ENCODE results near the gene BLID.

DNA sequence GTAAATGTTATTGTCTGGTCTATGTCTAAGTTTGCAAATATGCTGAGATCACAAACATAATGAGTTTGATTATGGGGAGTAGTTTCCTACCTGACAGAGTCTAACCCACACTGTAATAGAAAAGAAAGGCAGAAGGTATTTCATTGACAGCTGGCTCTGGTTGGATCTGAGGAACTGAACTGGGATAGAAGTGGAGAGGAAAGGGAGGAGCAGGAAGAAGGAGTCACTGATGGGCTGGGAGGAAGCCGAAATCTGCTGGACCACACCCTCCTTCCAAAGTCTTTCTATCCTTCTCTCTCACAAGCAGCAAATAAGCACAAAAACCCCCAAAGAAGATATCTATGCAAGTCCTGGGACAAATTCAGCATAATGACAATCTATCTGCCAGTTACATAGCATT lies 11.7 kb downstream of the BLID start:
- TF ChIP-seq, protein P1, sequence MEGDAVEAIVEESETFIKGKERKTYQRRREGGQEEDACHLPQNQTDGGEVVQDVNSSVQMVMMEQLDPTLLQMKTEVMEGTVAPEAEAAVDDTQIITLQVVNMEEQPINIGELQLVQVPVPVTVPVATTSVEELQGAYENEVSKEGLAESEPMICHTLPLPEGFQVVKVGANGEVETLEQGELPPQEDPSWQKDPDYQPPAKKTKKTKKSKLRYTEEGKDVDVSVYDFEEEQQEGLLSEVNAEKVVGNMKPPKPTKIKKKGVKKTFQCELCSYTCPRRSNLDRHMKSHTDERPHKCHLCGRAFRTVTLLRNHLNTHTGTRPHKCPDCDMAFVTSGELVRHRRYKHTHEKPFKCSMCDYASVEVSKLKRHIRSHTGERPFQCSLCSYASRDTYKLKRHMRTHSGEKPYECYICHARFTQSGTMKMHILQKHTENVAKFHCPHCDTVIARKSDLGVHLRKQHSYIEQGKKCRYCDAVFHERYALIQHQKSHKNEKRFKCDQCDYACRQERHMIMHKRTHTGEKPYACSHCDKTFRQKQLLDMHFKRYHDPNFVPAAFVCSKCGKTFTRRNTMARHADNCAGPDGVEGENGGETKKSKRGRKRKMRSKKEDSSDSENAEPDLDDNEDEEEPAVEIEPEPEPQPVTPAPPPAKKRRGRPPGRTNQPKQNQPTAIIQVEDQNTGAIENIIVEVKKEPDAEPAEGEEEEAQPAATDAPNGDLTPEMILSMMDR (IDR thresholded peaks at IDR 0.05): no peak
- TF ChIP-seq POLR2A (IDR thresholded peaks at IDR 0.05) (no peak), POLR2AphosphoS5 (IDR thresholded peaks at IDR 0.05) (no peak), EP300 (IDR thresholded peaks at IDR 0.05) (no peak)
